Keratinocyte (primary cell): ENCODE results near the gene WDR76. TPM values are rescaled to one million over a fixed set of nuclear protein-coding genes. Genes with fewer than 3 reads are reported as not detected.

ENCODE experiments used
- DNase-seq: peaks from one replicate; pipeline ENCODE4 v3.0.0-alpha.2; 2011; ENCODE audit warnings: low read depth, missing footprints, low spot score
- FAIRE-seq: peaks from 2 replicates; lab custom pipeline; 2011; peaks lifted over from hg19 to GRCh38; lab: Jason Lieb, UNC
- H2AFZ ChIP-seq: 2 replicates; pipeline ENCODE4 v1.6.0; 2012; ENCODE audit warnings: low read length, control low read depth, inconsistent platforms; ENCODE audit not compliant: control insufficient read depth
- H3K27ac ChIP-seq: 2 replicates; pipeline ENCODE4 v1.5.1; 2011; ENCODE audit warnings: low read length; ENCODE audit not compliant: control insufficient read depth, insufficient read depth
- H3K27me3 ChIP-seq: 3 replicates; pipeline ENCODE4 v1.6.0; 2011; ENCODE audit warnings: low read length; ENCODE audit not compliant: control insufficient read depth, insufficient read depth; ENCODE audit errors: extremely low read depth
- H3K36me3 ChIP-seq, 2 experiments: 2 replicates in 1 of 2; 3 replicates in 1 of 2; pipeline ENCODE4 v1.5.1; 2011; ENCODE audit warnings: low read length in 2 of 2, mild to moderate bottlenecking in 1 of 2; ENCODE audit not compliant: control insufficient read depth in 2 of 2, insufficient read depth in 2 of 2; ENCODE audit errors: extremely low read depth in 1 of 2
- H3K4me1 ChIP-seq: 3 replicates; pipeline ENCODE4 v1.5.1; 2011; ENCODE audit warnings: low read length; ENCODE audit not compliant: control insufficient read depth, insufficient read depth; ENCODE audit errors: extremely low read depth
- H3K4me2 ChIP-seq: 3 replicates; pipeline ENCODE4 v1.6.0; 2011; ENCODE audit warnings: low read depth, low read length; ENCODE audit not compliant: control insufficient read depth, insufficient read depth; ENCODE audit errors: extremely low read depth
- H3K4me3 ChIP-seq, 3 experiments: fragments of 200-600 bp in 1 of 3; sonication (generic) in 1 of 3; 2 replicates in 2 of 3; 3 replicates in 1 of 3; pipeline ENCODE4 v1.5.1; 2011 to 2016; ENCODE audit warnings: low read length in 3 of 3, mild to moderate bottlenecking in 3 of 3, control low read depth in 2 of 3, inconsistent platforms in 1 of 3, low read depth in 1 of 3, mixed read lengths in 1 of 3, mixed run types in 1 of 3, moderate library complexity in 1 of 3; ENCODE audit not compliant: control insufficient read depth in 2 of 3, insufficient read depth in 2 of 3; ENCODE audit errors: extremely low read depth in 1 of 3
- H3K79me2 ChIP-seq: 2 replicates; pipeline ENCODE4 v1.6.0; 2012; ENCODE audit warnings: low read length; ENCODE audit not compliant: control insufficient read depth, insufficient read depth
- H3K9ac ChIP-seq: 3 replicates; pipeline ENCODE4 v1.6.0; 2011; ENCODE audit warnings: low read length; ENCODE audit not compliant: control insufficient read depth, insufficient read depth; ENCODE audit errors: extremely low read depth
- H3K9me1 ChIP-seq: 3 replicates; pipeline ENCODE4 v1.6.0; 2011; ENCODE audit warnings: low read length; ENCODE audit not compliant: control insufficient read depth, insufficient read depth; ENCODE audit errors: extremely low read depth
- H3K9me3 ChIP-seq: 2 replicates; pipeline ENCODE4 v1.5.1; 2012; ENCODE audit warnings: low read depth, low read length; ENCODE audit not compliant: control insufficient read depth
- H4K20me1 ChIP-seq: 3 replicates; pipeline ENCODE4 v1.6.0; 2011; ENCODE audit warnings: low read length; ENCODE audit not compliant: control insufficient read depth, insufficient read depth; ENCODE audit errors: extremely low read depth
- EZH2 ChIP-seq: IDR thresholded peaks from one replicate; pipeline ENCODE4 v1.6.1; 2012; ENCODE audit warnings: inconsistent platforms, mild to moderate bottlenecking, low read length, moderate library complexity
- dilution Hi-C: fragments of 300-500 bp; cut with MboI; formaldehyde crosslinking; loops from one replicate; pipeline ENCODE4 v1.7.0; 2020; ENCODE audit warnings: low sequenced_read_pairs; ENCODE audit not compliant: extremely low pct_ligation_motif_present
- polyA plus RNA-seq, 5 experiments: library from polyadenylated mRNA; depleted of rRNA in 3 of 5; stranded (reverse) in 3 of 5; stranded (forward) in 1 of 5; unstranded in 1 of 5; fragments of >200 nt; gene quantifications; 1 replicate in 1 of 5; 2 replicates in 3 of 5; 3 replicates in 1 of 5; pipeline versions ENCODE4 v1.2.1 to v1.2.3, GENCODE V29; 2011 to 2012; ENCODE audit warnings: missing spikeins in 2 of 5, low read depth in 1 of 5, low replicate concordance in 1 of 5
- TF ChIP-seq, protein P1 (sequence below), 3 experiments: IDR thresholded peaks in 1 of 3; conservative IDR thresholded peaks in 1 of 3; optimal IDR thresholded peaks in 1 of 3; 2 replicates in 2 of 3; 3 replicates in 1 of 3; pipeline versions ENCODE3 to v1.5.1; 2011; ENCODE audit warnings: low read length in 3 of 3, mild to moderate bottlenecking in 3 of 3, moderate library complexity in 2 of 3, control low read depth in 1 of 3, inconsistent platforms in 1 of 3; ENCODE audit not compliant: insufficient read depth in 2 of 3; ENCODE audit errors: extremely low read depth in 1 of 3

Gene WDR76
- polyA plus RNA-seq, 1 donor (not counting 4 experiments of a cell fraction or from before 2014, with no cell fraction given) = 4.7 TPM

GRCh38 chr15:43877371-43877770 lies 50.6 kb downstream of the WDR76 start:
- H3K9me1 ChIP-seq = no peaks in the 10 kb centered on the region
- peaks cover 12 to 18% of the 10 kb centered on the region in 2 experiments for H3K36me3 ChIP-seq
- H4K20me1 ChIP-seq = no peaks in the 10 kb centered on the region

DNA sequence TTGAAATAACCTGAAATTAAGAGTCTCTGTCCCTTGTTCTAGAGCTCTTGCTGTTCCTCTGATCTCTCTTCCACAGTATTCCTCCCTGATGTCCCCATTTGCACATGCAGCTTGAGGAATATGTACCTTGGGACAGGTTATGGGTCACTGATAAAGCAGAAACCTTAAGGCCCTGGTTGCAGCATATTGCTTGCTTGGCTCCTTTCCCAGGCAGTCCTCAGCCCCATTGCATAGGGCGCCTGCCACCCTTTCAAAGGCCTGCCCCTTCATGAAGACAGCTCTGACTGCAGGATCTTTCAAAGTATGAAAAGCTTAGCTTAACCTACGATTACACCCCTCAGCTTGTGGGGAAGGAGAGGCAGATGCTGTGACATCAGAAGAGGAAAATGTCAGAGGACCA lies 51.6 kb downstream of the WDR76 start:
- Histone ChIP-seq H3K4me2 (no peak overlapping the region), H3K27me3 (no peaks in the 10 kb centered on the region), H3K4me1 (no peaks in the 10 kb centered on the region), H3K9me3 (no peaks in the 10 kb centered on the region), H4K20me1 (no peaks in the 10 kb centered on the region), H3K4me3 (no peak overlapping the region), H3K36me3 (peaks cover 12 to 18% of the 10 kb centered on the region in 2 experiments), H3K79me2 (no peaks in the 10 kb centered on the region), H3K9me1 (no peaks in the 10 kb centered on the region), H2AFZ (no peak overlapping the region), H3K27ac (no peak overlapping the region), H3K9ac (no peak overlapping the region)
- FAIRE-seq (no peak), DNase-seq (no peak)
- TF ChIP-seq, protein P1, sequence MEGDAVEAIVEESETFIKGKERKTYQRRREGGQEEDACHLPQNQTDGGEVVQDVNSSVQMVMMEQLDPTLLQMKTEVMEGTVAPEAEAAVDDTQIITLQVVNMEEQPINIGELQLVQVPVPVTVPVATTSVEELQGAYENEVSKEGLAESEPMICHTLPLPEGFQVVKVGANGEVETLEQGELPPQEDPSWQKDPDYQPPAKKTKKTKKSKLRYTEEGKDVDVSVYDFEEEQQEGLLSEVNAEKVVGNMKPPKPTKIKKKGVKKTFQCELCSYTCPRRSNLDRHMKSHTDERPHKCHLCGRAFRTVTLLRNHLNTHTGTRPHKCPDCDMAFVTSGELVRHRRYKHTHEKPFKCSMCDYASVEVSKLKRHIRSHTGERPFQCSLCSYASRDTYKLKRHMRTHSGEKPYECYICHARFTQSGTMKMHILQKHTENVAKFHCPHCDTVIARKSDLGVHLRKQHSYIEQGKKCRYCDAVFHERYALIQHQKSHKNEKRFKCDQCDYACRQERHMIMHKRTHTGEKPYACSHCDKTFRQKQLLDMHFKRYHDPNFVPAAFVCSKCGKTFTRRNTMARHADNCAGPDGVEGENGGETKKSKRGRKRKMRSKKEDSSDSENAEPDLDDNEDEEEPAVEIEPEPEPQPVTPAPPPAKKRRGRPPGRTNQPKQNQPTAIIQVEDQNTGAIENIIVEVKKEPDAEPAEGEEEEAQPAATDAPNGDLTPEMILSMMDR (optimal IDR thresholded peaks at IDR 0.05 in 1 of 3, IDR thresholded peaks at IDR 0.05 in 1 of 3, conservative IDR thresholded peaks at IDR 0.05 in 1 of 3; ENCODE audit: extremely low read depth in 1 of 3, insufficient read depth in 2 of 3, low read length in 3 of 3) = no peak
- no peak for TF ChIP-seq EZH2
- dilution Hi-C loops = no loop called here

More at GRCh38 chr15:43877371-43877770, 50.6 kb downstream of the WDR76 start:
- Histone ChIP-seq H3K27me3 (no peaks in the 10 kb centered on the region), H3K9me3 (no peaks in the 10 kb centered on the region), H2AFZ (no peak overlapping the region), H3K4me2 (no peak overlapping the region), H3K9ac (no peak overlapping the region), H3K4me3 (no peak overlapping the region), H3K4me1 (no peaks in the 10 kb centered on the region), H3K79me2 (no peaks in the 10 kb centered on the region), H3K27ac (no peak overlapping the region)
- no peak for FAIRE-seq
- no peak for DNase-seq
- TF ChIP-seq, protein P1 (optimal IDR thresholded peaks at IDR 0.05 in 1 of 3, IDR thresholded peaks at IDR 0.05 in 1 of 3, conservative IDR thresholded peaks at IDR 0.05 in 1 of 3; ENCODE audit: extremely low read depth in 1 of 3, insufficient read depth in 2 of 3, low read length in 3 of 3) = no peak
- dilution Hi-C loops = no loop called here
